ENCODE measurements around the gene REC8.
"Not testable (repeated sequence)": the region's sequence is repeated elsewhere in the genome, so short reads cannot be mapped to it uniquely, and the experiment has no call there.

REC8 gene

DNA sequence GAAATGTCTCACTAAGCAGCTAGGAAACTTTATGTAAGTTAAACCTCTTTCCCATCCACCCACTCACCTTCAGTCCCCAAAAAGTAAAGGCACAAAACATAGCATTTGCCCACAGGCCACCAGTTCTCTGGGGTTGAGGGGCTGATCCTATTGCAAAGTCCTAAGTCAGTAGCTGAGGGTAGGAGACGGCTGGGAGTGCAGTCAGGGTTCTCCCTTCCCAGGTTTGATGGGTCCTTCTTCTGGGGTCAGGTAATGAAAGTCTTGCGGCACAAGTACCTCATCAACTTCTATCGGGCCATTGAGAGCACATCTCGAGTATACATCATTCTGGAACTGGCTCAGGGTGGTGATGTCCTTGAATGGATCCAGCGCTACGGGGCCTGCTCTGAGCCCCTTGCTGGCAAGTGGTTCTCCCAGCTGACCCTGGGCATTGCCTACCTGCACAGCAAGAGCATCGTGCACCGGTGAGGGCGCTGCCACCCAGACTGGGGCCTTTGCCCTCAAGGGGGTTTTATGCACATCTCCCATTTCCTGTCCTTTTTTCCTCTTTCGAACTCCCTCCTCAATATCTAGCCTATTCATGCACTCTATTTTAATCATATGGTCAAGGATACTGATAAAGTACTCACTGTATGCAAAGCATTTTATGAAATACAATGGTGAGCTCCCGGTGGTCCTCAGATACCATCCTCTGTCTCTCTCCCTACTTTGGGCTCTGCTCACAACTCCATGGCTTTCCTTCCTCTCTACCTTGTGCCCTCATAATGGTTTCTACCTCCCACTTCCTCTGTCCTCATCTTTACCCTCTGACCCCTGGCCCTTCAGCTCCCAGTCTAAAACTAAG is 34.6 kb downstream of the REC8 start:
- DNase-seq, result no peak

DNA sequence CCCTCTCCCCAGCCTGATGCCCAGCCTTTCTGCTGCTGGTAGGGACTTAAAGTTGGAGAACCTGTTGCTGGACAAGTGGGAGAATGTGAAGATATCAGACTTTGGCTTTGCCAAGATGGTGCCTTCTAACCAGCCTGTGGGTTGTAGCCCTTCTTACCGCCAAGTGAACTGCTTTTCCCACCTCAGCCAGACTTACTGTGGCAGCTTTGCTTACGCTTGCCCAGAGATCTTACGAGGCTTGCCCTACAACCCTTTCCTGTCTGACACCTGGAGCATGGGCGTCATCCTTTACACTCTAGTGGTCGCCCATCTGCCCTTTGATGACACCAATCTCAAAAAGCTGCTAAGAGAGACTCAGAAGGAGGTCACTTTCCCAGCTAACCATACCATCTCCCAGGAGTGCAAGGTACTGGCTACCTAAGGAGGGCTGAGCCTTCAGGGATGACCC is 35.2 kb downstream of the REC8 start:
- no peak for DNase-seq

- DNase-seq, result no peak
Measured at GRCh38 chr14:24207625-24208024, 35.7 kb downstream of the REC8 start.

DNA sequence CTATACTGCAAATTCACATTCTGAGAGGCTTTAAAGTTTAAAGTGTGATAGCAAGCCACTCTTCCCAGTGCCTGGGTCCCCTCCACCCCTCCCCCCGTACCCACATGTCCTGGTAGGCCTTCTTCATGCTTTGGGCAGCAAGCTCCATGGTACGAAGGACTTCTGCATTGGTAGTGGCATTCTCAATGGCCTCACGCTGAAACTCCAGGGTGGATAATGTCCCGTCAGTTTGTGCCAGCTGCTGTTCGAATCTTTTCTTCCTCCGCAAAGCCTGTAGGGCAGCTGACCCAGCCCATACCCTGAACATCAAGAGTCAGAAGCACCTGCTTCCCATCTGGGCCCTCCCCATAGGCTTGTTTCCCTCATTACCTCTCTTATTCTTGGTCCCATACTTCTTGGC is 39.4 kb downstream of the REC8 start:
- no peak for DNase-seq

GRCh38 chr14:24212924-24213865 is 41.3 kb downstream of the REC8 start, which contains the start of gene CHMP4A:
CHMP4A (minus strand) TSS chr14:24213488; CDS start chr14:24213439, 49 bp downstream.
- peak; percentile 97 for DNase-seq

DNA sequence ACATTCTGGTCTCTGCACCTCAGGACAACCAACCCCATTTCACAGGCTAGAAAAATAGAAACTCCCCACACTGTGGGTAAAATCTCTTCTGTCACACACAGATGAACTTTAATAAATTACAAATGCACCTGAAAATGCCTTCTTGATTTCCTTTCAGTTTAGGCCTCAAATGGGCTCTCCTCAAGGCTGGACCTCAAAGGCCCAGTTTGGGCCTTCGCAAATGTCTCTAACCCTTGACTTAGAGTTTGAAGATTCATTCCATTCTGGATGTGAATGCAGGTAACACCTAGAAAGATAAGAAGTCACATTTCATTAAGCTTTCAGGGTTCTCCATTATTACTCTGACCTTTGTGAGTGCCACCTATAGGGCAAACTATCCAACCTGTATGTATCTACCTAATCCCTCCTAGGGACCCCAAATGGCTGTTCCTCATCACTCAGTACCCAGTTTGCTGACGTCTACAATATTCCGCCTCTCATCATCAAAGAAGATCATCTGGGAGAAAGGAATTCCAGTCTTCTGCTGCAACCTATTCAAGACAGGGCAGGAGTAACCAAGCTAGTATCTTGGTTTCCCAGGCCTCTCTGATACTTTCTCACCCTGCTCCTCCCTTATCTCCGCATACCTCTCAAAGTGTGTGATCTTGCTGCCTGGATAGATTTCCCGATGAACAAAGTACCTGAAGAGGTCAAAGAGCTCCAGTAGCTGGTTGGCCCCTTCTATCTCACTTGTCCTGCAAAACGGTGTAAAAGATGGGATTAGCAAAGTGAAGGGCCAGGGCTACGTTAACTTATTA is 42.2 kb downstream of the REC8 start:
- DNase-seq, result no peak

DNA sequence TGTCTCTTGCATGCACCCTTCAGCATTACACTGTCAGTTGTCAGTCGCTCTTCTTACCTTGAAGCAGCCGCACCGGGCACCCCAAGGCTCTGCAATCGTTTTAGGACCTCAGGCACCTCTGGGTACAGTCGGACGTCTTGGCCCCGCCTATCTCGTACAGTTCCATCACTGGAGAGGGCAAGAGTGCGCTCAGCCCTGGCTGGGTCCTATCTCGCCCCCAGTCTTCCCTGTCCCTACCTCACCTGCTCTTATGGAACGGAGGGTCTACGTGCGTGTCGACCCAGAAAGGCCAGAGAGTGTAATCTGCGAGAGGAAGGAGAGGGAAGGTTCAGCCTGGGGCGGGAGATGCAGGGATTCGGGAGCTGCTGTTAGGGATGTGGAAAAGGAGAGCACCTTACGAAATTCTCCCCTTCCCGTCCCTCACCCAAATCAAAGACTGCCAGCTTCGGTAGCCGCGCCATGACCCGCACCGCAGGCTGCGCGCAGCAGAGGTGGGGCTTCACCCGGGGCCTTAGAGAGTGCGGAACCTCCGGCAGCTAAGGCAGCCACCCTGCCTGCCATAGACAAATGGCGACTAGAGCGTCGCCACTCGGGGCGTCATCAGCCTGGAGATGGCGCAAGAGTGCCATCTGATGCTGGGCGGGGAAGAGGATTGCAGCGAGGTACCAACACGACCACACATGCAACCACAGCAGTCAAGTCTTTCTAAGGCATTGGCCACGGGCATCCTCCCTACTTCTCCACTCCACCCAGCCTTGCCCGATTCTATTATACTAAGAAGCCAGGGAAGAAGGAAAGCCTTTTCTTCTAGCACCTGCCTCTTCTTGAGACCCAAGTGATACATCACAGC is 43.8 kb downstream of the REC8 start, which contains the start of gene MDP1:
MDP1 (minus strand) TSS at position 572 of the 850 bp plus-strand sequence; CDS start at position 461, 111 bp downstream.
- DNase-seq, result peak; percentile 74

- DNase-seq, result no peak
Measured at GRCh38 chr14:24216345-24216699, 44.4 kb downstream of the REC8 start.

DNA sequence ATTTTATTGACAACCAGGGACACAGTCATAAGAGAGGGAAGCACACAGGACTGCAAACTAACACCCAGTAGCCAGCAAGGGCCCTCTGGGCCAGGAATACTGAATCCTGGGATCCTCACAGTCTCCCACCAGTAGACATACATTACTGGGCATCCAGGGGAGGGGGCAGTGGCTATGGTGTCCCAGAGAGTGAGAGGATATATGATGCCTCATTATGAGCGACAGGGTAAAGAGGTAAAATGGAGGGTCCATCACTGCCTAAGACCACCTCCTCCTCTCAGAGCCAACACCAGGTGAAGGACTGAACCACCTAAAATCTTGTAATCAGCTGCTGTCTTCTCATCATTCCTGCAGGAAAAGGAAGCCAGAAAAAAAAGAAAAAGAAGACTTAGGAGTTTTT is 45.0 kb downstream of the REC8 start:
- not testable (repeated sequence) for DNase-seq

GRCh38 chr14:24219080-24219479 is 47.2 kb downstream of the REC8 start:
- no peak for DNase-seq

- no peak for DNase-seq
Measured at GRCh38 chr14:24219521-24219920, 47.6 kb downstream of the REC8 start.

DNA sequence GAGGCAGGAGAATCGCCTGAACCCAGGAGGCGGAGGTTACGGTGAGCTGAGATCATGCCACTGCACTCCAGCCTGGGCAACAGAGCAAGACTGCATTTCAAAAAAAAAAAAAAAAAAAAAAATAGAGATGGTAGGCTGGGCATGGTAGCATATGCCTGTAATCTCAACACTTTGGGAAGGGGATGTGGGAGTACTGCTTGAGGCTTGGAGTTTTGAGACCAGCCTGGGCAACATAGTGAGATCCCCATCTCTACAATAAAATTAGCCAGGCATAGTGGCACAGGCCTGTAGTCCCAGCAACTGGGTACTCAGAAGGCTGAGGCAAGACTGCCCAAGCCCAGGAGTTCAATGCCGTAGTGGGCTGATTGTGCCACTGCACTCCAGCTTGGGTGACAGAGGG is 51.1 kb downstream of the REC8 start:
- DNase-seq, result not testable (repeated sequence)

GRCh38 chr14:24224618-24225071 is 52.8 kb downstream of the REC8 start:
- no peak for DNase-seq

DNA sequence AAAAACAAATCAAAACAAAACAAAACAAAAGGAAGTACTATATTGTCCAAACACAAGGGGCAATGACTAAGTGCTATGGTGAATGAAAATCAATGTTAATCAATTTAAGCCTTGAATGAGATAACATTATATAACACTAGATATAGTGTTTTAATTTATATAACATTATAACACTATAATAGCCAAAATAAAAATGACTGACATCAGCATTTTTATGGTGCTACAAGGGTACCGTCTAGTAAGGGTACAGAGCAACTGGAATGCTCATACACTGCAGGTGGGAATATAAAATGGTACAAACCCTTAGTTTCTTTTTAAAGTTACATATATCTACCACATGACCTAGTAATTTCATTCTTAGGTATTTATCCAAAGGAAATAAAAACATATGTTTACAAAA is 54.6 kb downstream of the REC8 start:
- DNase-seq, result no peak

DNA sequence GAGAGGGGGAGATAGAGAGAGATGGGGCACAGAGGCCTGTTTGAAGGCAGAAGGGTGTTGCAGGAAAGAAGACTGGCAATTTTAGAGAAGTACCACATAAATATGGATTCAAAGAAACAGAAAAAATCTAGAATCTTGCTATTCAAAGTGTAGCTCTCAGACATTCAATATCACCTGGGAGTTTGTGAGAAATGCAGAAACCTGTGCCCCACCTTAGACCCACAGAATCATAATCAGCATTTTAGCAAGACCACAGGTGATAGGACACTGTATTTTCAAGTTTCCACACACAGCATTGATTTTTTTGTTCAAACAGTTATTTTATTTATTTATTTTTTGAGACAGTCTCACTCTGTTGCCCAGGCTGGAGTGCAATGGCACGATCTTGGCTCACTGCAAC is 57.0 kb downstream of the REC8 start:
- no peak for DNase-seq

Measured in KG1 (cell line).